ENCODE results near the gene PUS7.
A peak's percentile ranks its signal among the peaks of the same experiment; 100 is the strongest.
"Not testable (repeated sequence)": the region's sequence is repeated elsewhere in the genome, so short reads cannot be mapped to it uniquely, and the experiment has no call there.

The PUS7 gene

DNA sequence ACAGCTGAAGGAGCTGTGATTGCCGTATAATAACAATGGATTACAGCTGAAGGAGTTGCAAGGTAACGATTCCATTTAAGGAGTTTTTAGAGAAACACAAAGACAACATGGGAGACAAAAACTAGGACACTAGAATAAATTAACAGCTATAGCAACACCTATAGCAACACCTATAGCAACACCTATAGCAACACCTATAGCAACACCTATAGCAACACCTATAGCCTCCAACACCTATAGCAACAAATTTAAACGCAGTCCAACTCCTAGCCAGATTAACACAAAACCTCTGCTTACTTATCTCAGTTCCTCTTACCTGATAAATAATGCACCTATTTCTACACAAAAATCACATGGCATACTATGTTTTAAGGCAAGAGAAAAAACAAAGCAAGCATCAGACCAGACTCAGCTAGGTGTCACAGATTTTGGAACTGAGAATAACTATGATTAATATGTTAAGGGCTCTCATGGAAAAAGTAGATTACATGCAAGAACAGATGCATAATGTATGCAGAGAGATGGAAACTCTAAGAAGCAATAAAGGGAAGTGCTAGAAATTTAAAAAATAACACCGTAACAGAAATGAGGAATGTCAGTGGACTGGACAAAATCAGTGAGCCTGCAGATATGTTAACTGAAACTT lies 77.6 kb downstream of the PUS7 start:
- DNase-seq: no peak

DNA sequence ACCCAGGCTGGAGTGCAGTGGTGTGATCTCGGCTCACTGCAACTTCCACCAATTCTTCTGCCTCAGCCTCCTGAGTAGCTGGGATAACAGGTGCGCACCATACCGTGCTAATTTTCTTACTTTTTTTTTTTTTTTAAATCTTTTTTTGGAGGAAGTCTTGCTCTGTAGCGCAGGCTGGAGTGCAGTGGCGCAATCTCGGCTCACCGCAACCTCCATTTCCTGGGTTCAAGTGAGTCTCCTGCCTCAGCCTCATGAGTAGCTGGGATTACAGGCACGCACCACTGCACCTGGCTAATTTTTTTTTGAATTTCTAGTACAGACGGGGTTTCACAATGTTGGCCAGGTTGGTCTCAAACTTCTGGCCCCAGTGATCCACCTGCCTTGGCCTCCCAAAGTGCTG lies 79.9 kb downstream of the PUS7 start:
- DNase-seq: not testable (repeated sequence)

DNA sequence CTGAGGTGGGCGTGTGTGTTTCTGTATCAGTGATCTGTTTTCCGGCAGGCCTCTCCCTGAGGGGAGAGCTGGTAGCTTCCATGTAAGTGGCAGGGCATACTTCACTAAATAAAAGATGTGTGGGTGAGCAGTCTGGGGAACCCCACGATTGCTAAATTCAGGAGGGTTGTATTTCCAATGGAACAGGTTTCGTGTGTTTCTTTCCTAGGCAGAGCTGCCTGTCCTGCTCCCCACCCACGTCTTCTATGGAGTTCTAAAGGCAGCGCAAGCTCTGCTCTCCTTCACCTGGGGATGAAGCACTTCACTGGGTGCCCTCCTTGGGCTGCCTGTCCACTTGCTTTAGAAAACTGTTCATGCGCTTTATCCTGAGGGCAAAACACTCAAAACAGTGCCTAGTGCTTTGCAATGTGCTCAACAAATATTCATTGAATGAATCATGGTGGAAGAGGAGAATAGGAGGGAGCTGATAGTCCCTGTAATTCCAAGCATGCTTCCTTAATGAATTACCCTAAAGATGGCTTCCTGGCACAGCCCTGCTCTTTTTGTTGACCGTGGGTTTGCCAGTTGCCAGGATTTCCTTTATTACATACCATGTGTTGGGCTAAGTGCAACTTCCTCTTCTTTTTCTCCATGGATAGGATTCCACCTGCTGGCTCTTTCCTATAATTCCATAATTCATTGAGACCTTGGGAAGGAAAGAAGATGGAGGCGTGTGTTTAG lies 82.7 kb downstream of the PUS7 start:
- no peak for DNase-seq

DNA sequence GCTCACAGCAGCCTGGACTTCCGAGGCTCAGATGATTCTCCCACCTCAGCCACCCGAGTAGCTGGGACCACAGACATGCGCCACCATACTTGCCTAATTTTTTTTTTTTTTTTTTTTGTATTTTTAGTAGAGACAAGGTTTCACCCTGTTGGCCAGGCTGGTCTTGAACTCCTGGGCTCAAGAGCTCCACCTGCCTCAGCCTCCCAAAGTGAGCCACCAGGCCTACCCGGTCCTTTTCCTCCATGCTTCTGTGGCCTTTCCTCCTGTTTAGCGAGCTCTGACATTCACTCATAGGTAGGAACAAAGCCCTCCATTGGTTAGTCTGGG lies 83.3 kb downstream of the PUS7 start:
- no peak for DNase-seq

DNA sequence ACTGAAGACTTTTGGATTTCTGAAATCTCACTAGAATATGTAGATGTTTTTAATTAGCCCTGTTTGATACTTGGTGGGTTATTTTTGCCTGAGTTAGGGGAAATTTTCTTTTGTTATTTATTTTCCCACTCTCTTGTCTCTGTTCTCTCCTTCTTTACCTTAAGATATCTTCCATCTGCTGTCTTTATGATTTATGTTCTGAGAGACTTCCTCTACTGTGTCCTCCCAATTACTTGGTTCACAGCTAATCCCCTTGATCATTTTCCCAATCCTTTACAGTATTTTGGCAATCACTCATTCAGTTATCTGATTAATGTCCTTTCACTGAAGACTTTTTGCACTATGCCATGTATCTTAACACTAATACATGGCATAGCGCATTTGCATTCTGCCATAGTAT lies 83.8 kb downstream of the PUS7 start:
- no peak for DNase-seq

DNA sequence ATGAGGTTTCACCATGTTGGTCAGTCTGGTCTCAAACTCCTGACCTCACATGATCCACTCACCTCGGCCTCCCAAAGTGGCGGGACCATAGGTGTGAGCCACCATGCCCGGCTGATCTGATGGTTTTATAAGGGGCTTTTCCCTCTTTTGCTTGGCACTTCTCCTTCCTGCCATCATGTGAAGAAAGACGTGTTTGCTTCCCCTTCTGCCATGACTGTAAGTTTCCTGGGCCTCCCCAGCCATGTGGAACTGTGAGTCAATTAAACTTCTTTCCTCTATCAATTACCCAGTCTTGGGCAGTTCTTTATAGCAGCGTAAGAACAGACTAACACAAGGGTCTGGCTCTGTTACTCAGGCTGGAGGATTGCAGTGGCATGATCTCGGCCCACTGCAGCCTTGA lies 84.7 kb downstream of the PUS7 start:
- not testable (repeated sequence) for DNase-seq

DNA sequence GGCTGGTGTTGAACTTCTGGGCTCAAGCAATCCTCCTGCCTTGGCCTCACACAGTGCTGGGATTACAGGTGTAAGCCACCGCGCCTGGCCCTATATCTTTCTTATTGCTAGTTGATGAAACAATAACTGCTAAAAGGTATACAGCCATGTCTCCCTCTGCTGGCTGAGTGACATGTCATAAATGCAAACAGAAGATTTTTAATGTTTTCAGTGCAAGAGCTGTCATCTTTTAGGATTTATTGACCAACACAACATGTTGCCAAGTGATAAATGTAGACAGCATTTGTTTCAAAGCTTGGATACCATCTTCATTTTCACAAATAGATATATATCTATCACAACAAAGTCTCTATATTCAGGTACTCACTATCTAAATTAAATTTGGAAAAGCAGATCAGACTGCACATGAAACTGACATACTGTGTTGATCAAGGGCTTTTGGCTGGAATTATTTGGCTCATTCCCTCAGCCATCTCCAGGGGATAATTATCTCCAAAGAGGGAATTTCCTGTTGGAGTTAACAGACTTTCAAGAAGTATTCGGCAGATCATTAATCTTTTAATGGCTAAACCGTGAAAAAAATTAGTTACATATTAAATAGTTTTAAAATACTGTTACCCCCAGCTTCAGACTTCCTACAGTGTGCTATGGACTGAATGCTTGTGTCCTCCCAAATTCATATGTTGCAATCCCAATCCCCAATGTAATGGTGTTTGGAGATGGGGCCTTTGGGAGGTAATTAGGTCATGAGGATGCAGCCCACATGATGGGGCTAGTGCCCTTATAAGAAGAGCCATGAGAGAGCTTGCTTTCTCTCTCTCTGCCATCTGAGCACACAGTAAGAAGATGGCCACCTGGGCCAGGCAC lies 92.1 kb downstream of the PUS7 start:
- peak; percentile 46 for DNase-seq

DNA sequence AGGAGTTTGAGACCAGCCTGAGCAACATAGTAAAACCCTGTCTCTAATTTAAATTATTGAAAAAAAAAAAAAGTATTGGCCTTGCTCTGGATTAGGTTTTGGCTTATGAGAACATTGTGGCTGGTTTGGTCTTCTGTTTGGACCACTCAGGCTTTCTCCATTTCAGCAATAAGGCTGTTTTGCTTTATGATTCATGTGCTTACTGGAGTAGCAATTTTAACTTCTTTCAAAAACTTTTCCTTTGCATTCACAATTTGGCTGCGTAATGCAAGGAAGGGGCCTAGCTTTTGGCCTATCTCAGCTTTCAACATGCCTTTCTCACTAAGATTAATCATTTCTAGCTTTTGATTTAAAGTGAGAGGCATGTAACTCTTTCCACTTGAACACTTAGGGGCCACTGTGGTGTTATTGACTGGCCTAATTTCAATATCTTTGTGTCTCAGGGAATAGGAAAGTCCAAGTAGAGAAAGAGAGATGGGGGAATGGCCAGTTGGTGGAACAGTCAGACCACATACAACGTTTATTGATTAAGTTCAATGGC lies 95.4 kb downstream of the PUS7 start:
- no peak for DNase-seq

DNA sequence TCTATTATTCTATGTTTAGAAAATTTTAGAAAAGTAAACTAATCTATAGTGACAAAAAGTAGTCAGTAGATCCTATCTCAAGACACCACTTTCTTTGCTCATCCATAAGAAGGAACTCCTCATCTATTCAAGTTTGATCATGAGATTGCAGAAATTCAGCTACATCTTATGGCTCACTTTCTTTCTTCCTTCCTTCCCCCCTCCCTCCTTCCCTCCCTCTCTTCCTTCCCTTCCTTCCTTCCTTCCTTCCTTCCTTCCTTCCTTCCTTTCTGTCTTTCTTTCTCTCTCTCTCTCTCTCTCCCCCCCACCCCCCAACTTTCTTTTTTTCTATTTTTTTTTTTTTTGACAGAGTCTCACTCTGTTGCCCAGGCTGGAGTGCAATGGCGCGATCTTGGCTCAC lies 98.1 kb downstream of the PUS7 start:
- no peak for DNase-seq

DNA sequence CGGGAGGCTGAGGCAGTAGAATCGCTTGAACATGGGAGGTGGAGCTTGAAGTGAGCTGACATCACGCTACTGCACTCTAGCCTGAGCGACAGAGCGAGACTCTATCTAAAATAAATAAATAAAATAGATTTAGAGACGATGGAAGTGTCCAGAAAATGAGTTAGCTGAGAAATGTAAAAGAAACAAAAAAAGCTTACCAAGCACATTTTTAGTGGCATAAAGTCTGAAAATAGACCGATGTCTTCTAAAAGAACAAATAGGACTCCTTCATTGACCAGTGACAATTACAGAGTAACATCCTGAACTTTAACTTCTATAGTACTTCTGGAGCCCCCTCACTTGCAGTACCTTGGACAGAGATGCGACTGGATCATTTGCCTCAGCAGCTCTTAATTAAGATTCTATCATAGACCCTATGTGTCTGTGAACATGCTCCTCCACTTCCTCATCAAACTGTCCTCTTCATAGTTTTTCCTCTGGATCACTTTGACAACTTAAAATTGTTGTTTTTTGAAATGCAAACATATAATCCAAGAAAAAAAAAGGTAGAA lies 108.1 kb downstream of the PUS7 start:
- no peak for DNase-seq

DNA sequence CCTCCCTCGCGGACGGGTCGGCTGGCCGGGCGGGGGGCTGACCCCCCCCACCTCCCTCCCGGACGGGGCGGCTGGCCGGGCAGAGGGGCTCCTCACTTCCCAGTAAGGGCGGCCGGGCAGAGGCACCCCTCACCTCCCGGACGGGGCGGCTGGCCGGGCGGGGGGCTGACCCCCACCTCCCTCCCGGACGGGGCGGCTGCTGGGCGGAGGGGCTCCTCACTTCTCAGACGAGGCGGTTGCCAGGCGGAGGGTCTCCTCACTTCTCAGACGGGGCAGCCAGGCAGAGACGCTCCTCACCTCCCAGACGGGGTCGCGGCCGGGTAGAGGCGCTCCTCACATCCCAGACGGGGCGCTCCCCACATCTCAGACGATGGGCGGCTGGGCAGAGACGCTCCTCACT lies 111.3 kb downstream of the PUS7 start:
- DNase-seq: not testable (repeated sequence)

DNA sequence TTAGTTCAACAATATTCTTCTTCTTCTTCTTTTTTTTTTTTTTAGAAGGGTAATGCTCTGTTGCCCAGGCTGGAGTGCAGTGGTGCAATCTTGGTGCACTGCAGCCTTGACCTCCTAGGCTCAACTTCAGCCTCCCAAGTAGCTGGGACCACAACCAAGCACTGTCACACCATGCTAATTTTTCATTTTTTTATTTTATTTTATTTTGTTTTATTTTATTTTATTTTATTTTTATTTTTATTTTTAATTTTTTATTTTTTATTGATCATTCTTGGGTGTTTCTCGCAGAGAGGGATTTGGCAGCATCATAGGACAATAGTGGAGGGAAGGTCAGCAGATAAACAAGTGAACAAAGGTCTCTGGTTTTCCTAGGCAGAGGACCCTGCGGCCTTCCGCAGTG lies 112.3 kb downstream of the PUS7 start:
- DNase-seq: not testable (repeated sequence)

DNA sequence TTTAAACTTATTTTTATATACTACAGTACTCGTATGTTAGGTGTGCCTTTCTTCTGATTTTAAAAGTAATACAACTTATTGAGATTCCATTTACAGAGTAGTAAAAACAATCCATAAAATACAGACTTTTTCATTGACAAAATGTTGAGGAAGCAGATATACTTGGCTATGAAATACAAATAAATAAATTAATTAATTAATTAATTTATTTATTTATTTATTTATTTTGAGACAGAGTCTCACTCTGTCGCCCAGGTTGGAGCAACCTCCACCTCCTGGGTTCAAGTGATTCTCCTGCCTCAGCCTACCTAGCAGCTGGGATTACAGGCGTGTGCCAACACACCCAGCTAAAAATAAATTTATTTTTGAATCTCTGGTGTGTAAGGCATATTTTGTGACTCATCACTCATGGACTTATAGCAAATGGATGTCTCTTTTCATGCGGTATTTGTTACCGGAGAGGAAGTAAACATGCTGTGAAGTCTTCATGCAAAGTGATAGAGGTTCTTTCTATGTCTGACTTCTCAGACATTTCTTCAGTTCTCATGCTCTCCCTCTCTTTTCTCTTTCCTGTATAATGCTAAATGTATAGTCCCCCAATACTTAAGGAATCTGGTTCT lies 113.2 kb downstream of the PUS7 start:
- no peak for DNase-seq
